Sigmoid colon (tissue), 4 donors: ENCODE data around the gene NCOA7.

Experiments
- EP300 ChIP-seq, 4 donors: sonication (generic); formaldehyde crosslinking; IDR thresholded peaks; one replicate each; pipeline ENCODE4 v1.6.1; 2017; ENCODE audit warnings: antibody characterized with exemption in 4 of 4
- POLR2A ChIP-seq, 2 donors: fragments of 450-650 bp; IDR thresholded peaks; one replicate each; pipeline ENCODE4 v1.6.1; 2016; ENCODE audit warnings: antibody characterized with exemption in 2 of 2, mild to moderate bottlenecking in 2 of 2, moderate library complexity in 2 of 2
- POLR2AphosphoS5 ChIP-seq, 4 donors: sonication (generic); formaldehyde crosslinking; IDR thresholded peaks; one replicate each; pipeline ENCODE4 v1.6.1; 2017; ENCODE audit warnings: antibody characterized with exemption in 4 of 4
- TF ChIP-seq, protein P1 (sequence below), 4 experiments: fragments of 450-650 bp in 3 of 4; fragments of 200-600 bp in 1 of 4; IDR thresholded peaks; one replicate each; pipeline ENCODE4 v1.5.1; 2016 to 2019; ENCODE audit warnings: antibody characterized with exemption in 4 of 4, mild to moderate bottlenecking in 3 of 4, moderate library complexity in 2 of 4

DNA sequence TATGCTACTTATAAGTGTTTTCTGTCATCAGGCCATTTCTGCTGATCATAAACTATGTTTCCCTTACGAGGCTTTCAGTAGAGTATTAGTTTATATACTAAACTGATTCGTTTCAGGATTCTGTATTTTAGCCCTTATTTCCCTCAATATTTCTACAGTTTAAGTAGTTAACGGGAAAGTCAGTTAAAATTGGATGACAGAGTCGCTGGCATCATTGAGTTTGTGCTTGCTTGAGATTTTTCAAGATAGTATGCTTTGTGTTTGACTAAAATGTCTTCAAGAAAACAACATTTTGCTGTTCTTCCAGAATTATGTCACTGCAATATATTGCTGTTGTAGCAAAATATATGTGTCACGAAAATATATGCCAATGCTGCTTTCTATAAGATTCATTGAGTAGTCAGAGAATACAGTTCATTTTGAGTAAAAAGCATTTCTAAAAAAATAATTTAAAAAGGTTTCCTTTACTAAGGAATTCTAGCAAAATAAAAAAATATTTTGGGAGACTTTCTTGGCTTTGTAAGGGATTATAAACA lies 51.4 kb downstream of the NCOA7 start:
- TF ChIP-seq, protein P1, sequence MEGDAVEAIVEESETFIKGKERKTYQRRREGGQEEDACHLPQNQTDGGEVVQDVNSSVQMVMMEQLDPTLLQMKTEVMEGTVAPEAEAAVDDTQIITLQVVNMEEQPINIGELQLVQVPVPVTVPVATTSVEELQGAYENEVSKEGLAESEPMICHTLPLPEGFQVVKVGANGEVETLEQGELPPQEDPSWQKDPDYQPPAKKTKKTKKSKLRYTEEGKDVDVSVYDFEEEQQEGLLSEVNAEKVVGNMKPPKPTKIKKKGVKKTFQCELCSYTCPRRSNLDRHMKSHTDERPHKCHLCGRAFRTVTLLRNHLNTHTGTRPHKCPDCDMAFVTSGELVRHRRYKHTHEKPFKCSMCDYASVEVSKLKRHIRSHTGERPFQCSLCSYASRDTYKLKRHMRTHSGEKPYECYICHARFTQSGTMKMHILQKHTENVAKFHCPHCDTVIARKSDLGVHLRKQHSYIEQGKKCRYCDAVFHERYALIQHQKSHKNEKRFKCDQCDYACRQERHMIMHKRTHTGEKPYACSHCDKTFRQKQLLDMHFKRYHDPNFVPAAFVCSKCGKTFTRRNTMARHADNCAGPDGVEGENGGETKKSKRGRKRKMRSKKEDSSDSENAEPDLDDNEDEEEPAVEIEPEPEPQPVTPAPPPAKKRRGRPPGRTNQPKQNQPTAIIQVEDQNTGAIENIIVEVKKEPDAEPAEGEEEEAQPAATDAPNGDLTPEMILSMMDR (IDR thresholded peaks at IDR 0.05), result no peak
- TF ChIP-seq POLR2A (IDR thresholded peaks at IDR 0.05), result no peak
- TF ChIP-seq EP300 (IDR thresholded peaks at IDR 0.05), result no peak
- TF ChIP-seq POLR2AphosphoS5 (IDR thresholded peaks at IDR 0.05), result no peak
